ENCODE data around the gene SRP14.
"Not testable (repeated sequence)": the region's sequence is repeated elsewhere in the genome, so short reads cannot be mapped to it uniquely, and the experiment has no call there.

SRP14 gene

DNA sequence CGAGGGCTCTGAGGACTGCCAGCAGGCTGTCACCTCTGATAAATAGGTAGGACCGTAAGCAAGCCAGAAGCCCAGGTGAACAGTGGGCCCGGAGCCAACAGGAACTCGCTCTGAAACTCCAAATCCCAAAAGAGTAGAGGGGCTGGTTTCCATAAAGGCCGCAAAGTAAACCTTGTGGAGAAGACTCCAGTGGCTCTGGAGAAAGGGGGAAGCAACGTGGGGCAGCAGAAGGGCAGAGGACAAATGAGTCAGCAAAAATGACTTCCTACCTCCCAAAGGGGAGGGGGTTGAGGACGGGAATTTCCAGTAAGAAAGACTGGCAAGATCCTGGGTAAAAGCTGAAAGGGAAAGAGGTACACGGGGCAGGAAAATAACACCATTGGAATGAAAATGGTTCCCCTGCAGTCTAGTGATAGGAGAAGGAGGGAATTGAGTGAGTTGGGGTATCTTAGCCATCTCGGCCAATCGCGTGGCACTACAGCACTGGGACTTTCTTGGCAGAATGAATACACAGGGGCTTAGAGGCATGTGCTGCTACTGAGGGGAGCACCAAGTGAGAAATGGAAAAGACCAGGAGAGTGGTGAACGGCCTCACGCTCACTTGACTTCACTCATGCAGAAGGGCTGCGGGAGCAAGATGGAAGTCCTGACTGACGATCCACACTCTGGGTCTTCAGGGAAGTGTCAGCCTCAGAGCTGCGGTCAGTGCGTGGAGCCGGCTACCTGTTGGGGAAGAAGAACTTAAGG, 36.5 kb upstream of the SRP14 start:
- Histone ChIP-seq H3K4me3 (no peak overlapping the region), H3K36me3 (no peaks in the 10 kb centered on the region), H3K4me1 (no peaks in the 10 kb centered on the region), H3K27ac (no peak overlapping the region), H3K9me3 (no peaks in the 10 kb centered on the region), H3K27me3 (no peaks in the 10 kb centered on the region)
- TF ChIP-seq, protein P1, sequence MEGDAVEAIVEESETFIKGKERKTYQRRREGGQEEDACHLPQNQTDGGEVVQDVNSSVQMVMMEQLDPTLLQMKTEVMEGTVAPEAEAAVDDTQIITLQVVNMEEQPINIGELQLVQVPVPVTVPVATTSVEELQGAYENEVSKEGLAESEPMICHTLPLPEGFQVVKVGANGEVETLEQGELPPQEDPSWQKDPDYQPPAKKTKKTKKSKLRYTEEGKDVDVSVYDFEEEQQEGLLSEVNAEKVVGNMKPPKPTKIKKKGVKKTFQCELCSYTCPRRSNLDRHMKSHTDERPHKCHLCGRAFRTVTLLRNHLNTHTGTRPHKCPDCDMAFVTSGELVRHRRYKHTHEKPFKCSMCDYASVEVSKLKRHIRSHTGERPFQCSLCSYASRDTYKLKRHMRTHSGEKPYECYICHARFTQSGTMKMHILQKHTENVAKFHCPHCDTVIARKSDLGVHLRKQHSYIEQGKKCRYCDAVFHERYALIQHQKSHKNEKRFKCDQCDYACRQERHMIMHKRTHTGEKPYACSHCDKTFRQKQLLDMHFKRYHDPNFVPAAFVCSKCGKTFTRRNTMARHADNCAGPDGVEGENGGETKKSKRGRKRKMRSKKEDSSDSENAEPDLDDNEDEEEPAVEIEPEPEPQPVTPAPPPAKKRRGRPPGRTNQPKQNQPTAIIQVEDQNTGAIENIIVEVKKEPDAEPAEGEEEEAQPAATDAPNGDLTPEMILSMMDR (IDR thresholded peaks at IDR 0.05) = no peak
- no peak for DNase-seq
- intact Hi-C loops (cut with DNase I; ENCODE audit: low total_unique reads) = no loop called here

DNA sequence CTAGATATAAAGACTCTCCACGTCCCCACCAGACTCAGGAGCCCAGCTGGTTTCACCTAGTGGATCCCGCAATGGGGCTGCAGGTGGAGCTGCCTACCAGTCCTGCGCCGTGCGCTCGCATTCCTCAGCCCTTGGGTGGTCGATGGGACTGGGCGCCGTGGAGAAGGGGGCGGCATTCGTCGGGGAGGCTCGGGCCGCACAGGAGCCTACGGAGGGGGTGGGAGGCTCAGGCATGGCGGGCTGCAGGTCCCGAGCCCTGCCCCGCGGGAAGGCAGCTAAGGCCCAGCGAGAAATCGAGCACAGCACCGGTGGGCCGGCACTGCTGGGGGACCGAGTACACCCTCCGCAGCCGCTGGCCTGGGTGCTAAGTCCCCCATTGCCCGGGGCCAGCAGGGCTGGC, 35.7 kb upstream of the SRP14 start:
- H3K36me3 ChIP-seq; H3K4me3 ChIP-seq; H3K27me3 ChIP-seq; intact Hi-C loops (cut with DNase I; ENCODE audit: low total_unique reads); H3K4me1 ChIP-seq; H3K27ac ChIP-seq; H3K9me3 ChIP-seq; DNase-seq: not testable (repeated sequence)

DNA sequence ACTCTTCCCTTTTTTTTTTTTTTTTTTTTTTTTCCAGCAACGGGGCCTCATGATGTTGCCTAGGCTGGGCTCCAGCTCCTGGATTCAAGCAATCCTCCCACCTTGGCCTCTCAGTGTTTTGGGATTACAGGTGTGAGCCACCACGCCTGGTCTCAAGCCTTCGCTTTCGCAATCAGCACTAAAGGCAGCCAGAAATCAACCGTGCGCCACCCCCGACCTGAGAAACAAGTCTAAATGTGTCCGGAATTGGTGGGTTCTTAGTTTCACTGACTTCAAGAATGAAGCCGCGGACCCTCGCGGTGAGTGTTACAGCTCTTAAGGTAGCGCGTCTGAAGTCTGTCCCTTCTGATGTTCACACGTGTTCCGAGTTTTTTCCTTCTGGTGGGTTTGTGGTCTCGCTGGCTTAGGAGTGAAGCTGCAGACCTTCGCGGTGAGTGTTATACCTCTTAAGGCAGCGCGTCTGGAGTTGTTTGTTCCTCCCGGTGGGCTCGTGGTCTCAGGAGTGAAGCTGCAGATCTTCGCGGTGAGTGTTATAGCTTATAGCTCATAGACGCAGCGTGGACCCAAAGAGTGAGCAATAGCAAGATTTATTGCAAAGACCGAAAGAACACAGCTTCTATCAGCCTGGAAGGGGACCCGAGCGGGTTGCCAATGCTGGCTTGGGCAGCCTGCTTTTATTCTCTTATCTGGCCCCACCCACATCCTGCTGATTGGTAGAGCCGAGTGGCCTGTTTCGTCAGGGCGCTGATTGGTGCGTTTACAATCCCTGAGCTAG, 34.9 kb upstream of the SRP14 start:
- H3K36me3 ChIP-seq; H3K27ac ChIP-seq; intact Hi-C loops (cut with DNase I; ENCODE audit: low total_unique reads); H3K9me3 ChIP-seq; H3K27me3 ChIP-seq; DNase-seq; H3K4me3 ChIP-seq: not testable (repeated sequence)
- H3K4me1 ChIP-seq = peaks cover 0 to 15% (median 11%) of the 10 kb centered on the region in 4 donors

DNA sequence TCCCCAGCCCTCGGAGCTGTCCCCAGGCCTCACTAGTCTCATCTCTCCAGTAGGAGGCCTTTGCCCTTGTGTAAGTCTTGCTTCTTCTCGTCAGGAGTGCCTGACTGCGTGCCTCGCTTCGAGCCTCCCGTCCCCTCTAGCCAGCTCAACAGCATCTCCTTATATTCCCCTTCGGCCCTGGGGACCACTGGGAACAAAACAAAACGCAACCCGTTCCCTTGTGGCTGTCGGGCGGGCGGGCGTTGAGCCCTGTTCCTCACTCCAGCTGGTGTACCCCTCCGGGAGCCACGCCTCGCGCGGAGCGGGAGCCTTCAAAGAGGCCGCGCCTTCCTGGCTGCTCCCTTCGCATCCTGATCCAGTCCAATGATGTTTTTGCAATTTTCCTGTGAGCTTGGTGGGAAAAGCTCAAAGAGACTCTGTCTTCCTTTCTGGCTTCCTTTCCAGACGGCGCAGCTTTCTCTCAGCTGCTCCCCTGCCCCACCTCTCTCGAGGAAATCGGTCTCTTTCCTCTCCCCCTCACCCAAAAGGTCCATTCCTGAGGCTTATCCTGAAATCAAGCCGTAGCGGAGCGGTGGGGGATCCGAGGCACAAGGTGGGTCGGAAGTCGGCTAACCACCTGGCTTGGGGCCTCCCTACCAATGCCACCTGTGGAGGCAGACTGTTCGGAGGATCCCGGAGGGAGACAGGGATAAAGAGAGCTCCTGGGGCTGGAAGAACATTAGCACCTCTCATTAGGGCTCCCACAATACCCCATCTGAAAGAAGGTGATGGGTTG, 33.4 kb upstream of the SRP14 start:
- H3K4me1 ChIP-seq = peaks cover 0 to 25% (median 14%) of the 10 kb centered on the region in 4 donors
- H3K4me3 ChIP-seq = no peak overlapping the region
- intact Hi-C loops (cut with DNase I; ENCODE audit: low total_unique reads) = no loop called here
- no peaks in the 10 kb centered on the region for H3K27me3 ChIP-seq
- no peaks in the 10 kb centered on the region for H3K36me3 ChIP-seq
- no peak overlapping the region for H3K27ac ChIP-seq
- no peaks in the 10 kb centered on the region for H3K9me3 ChIP-seq
- TF ChIP-seq, protein P1 (IDR thresholded peaks at IDR 0.05) = no peak
- DNase-seq = no peak

DNA sequence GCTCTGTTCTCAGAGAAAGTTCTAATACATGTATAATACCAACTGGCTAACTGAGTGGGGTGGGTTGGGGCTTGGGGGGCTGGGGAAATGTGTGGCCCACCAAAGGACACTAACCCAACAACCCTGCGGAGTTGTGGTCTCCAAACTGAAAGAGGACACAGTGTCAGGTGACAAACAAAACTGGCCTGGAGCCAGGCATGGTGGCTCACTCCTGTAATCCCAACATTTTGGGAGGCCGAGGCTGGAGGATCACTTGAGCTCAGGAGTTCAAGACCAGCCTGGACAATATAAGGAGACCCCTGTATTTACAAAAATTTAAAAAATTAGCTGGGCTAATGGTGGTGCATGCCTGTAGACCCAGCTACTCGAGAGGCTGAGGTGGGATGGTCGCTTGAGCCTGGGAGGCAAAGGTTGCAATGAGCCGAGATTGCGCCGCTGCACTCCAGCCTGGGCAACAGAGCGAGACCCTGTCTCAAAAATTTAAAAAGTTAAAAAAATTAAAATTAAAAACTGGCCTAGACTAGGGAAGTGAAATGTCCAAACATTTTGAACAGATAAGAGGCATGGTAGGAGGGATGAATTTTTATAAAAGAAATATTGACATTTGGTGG, 31.7 kb upstream of the SRP14 start:
- DNase-seq = no peak
- Histone ChIP-seq H3K27ac (peak overlapping the region; percentile 52 to 72), H3K27me3 (no peaks in the 10 kb centered on the region), H3K36me3 (no peaks in the 10 kb centered on the region), H3K4me1 (peaks cover 0 to 25% (median 14%) of the 10 kb centered on the region in 4 donors), H3K9me3 (no peaks in the 10 kb centered on the region), H3K4me3 (no peak overlapping the region)
- TF ChIP-seq, protein P1 (IDR thresholded peaks at IDR 0.05) = no peak
- intact Hi-C loops (cut with DNase I; ENCODE audit: low total_unique reads) = no loop called here

DNA sequence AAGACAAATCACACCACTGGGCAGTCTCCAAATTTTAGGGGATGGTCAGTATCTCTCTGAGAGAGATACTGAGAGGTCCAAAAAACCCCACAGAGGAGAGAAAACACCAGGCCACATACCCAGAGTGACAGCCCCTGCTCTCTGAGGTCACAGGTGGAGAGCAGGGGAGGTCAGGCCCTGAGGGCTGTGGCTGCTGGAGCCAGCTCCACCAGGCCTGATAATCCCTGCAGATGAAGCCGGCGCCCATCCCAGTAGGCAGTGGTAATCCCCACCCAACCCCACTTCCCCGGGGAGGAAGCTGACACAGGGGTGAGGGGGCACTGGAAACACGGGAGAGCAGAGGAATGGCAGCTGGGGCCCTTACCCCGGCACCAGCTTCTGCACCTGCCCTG, 31.2 kb upstream of the SRP14 start:
- intact Hi-C loops (cut with DNase I; ENCODE audit: low total_unique reads) = no loop called here
- peak overlapping the region; percentile 52 to 72 for H3K27ac ChIP-seq
- no peak overlapping the region for H3K4me3 ChIP-seq
- H3K9me3 ChIP-seq = no peaks in the 10 kb centered on the region
- DNase-seq = no peak
- no peaks in the 10 kb centered on the region for H3K36me3 ChIP-seq
- H3K4me1 ChIP-seq = peaks cover 0 to 25% (median 14%) of the 10 kb centered on the region in 4 donors
- TF ChIP-seq, protein P1 (IDR thresholded peaks at IDR 0.05) = no peak
- no peaks in the 10 kb centered on the region for H3K27me3 ChIP-seq
